ENCODE measurements around the gene GINS1.

DNA sequence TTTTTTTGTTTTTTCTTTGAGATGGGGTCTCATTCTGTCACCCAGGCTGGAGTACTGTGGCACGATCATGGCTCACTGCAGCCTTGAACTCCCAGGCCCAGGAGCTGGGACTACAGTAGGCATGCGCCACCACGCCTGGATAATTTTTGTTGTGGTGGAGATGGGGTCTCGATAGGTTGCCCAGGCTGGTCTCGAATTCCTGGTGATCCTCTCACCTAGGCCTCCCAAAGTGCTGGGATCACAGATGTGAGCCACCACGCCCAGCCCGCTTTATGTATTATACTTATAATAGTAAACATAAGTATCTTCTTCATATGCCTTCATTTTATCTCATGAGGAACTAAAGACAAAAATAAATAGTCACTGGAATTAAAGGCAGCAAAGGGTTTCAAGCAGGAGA is 63.5 kb downstream of the GINS1 start:
- TF ChIP-seq, protein P1, sequence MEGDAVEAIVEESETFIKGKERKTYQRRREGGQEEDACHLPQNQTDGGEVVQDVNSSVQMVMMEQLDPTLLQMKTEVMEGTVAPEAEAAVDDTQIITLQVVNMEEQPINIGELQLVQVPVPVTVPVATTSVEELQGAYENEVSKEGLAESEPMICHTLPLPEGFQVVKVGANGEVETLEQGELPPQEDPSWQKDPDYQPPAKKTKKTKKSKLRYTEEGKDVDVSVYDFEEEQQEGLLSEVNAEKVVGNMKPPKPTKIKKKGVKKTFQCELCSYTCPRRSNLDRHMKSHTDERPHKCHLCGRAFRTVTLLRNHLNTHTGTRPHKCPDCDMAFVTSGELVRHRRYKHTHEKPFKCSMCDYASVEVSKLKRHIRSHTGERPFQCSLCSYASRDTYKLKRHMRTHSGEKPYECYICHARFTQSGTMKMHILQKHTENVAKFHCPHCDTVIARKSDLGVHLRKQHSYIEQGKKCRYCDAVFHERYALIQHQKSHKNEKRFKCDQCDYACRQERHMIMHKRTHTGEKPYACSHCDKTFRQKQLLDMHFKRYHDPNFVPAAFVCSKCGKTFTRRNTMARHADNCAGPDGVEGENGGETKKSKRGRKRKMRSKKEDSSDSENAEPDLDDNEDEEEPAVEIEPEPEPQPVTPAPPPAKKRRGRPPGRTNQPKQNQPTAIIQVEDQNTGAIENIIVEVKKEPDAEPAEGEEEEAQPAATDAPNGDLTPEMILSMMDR (IDR thresholded peaks at IDR 0.05): no peak
- no peak for TF ChIP-seq POLR2A (IDR thresholded peaks at IDR 0.05)
